Dedifferentiated amniotic fluid mesenchymal stem cell (primary cell): Measurements from ENCODE around the gene SENP5.

Experiments
- DNase-seq: peaks from one replicate; pipeline ENCODE4 v3.0.0-alpha.2; 2016; ENCODE audit errors: extremely low spot score

SENP5 gene

DNA sequence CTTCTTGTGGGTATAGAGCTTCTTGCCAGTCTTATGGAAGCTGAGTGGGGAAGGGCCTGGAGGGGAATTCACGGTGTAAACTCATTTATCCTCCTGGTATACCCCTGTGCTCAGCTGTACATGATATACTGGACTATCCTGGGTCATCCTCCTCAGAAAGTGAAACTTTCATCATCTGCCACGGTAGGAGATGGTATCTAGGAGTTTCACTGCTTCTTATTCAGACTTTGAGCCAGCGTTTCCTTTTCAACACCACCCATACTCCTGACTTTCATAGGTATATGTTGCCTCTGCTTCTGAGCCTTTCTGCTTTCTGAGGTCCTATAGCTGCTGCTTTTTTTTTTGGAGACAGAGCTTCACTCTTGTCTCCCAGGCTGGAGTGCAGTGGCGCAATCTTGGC, 15.6 kb downstream of the SENP5 start:
- no peak for DNase-seq

DNA sequence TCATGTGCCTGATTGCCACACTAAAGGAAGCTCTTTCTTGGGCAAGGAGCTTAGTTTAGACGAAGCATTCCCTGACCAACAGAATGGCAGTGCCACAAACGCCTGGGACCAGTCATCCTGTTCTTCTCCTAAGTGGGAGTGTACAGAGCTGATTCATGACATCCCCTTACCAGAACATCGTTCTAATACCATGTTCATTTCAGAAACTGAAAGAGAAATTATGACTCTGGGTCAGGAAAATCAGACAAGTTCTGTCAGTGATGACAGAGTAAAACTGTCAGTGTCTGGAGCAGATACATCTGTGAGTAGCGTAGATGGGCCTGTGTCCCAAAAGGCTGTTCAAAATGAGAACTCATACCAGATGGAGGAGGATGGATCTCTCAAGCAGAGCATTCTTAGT, 18.4 kb downstream of the SENP5 start:
- no peak for DNase-seq

DNA sequence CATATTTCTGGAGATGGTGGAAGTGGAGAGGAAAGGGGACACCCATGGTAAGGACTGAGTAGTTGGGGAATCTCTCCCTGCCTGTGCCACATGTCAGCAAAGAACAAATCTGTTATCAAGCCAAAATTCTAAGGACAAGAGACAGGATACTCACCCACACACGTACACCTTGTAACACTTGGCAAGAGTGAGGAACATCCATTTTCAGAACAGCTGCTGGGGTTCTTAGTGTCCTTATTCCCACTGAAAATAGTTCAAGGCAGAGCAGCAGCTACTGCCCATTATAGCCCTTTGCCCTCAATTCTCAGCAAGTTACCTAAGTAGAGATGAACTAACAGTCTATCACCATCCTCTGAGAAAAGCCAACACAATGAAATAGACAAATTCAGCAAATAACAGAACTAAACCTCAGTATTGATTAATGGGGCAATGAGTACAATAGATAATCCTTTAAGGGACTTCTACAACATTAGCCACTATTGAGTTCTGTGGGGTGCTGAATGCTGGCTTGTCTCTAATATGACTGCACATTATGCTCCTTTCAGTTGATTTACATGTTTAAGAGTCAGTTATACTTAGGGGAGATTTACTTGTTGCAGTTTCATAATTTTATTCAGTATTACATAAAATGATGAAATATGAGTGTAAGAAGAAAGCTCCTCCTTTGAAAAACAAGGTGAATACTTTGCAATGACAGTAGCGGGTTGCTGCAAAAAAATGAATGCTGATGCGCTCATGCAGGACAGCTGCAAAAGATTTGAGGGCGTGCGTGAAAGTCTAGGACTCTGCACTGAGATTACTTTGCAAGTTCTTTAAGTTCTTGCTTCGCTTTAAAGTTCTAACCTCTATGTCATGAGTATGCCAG, 22.4 kb downstream of the SENP5 start:
- peak; percentile 47 for DNase-seq

DNA sequence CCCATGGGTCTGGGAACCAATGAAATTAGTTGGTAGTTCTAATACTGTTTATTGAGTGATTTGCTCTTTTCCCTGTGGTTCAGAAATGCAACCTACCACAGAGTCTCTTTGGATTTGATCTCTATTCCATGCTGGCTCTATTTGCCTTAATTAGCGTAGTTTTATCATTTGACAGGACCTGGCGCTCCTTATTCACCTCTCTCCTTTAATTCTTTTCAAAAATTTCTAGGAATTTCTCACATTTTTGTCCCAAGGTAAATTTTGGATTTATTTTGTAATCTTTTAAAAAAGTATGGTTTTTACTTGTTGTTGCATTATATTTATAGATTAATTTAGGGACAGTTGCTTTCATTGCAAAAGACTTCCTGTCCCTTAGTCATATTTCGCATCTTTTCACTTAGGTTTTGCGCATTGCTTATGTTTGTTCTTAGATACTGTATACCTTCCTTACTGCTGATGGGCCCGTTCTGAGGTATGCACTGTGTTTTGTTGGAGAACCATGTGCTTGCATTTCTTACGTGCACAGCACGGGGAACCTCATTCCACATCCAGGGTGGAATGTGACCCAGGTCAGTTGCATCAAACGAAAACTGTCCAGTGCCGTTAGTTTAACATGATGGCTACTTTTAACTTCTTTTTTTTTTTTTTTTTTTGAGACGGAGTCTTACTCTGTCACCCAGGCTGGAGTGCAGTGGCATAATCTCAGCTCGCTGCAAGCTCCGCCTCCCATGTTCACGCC, 27.0 kb downstream of the SENP5 start:
- DNase-seq: no peak

DNA sequence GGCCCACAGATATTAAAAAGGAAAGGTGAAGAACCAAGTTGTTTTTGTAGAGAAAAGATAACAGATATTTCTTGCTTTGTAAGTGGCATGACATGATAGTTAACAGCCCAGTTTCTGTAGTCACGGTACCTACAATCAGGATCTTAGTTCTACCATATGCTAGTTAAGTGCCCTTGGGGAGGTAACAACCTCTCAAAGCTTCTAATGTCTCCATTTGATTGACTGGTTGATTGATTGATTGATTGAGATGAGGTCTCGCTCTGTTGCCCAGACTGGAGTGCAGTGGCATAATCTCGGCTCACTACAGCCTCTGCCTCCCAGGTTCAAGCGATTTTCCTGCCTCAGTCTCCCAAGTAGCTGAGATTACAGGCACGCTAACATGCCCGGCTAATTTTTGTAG, 28.5 kb downstream of the SENP5 start:
- no peak for DNase-seq

DNA sequence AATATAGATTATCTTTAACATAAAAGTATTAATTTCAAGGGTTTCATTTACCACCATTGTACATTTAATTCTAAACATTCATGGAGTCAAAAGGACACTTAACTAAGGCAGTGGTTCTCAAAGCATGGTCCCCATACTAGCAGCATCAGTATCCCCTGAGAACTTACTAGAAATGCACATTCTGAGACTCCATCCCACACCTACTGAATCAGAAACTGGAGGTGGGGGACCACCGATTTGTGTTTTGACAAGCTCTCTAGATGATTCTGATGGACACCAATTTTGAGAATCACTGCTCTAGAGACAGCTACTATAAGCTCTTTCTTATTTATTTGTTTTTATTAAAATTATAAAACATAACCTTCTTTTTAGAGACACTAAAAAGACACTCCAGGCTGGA, 34.0 kb downstream of the SENP5 start:
- DNase-seq: no peak

DNA sequence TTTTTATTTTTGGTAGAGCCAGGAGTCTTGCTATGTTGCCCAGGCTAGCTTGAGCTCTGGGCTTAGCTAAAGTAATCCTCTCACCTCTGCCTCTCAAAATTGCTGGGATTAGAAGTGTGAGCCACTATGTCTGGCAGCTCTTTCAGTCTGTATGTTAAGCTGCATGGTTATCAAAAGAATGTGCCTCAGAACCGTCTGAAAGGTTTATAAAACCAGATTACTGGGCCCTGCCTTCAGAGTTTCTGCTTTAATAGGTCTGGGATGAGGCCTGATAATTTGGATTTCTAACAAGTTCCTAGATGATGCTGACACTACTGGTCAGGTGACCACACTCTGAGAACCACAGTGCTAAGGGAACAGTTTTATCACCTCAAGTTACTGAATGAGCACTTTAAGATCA, 34.6 kb downstream of the SENP5 start:
- no peak for DNase-seq

DNA sequence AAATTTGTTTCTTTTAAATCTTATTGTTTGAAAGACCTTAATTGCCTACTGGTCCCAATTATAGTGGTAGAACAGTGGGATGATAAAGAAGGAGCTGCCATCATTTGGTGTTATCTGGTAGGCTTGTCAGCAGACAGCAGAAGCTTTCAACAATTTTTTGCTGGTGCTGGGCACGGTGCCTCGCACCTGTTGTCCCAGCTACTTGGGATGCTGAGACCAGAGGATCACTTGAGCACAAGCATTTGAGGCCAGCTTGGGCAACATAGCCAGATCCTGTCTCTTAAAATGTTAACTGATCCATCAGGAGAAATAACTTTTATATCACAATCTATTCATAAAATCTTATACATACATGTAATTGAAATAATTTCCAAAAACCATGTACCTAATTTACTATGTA, 36.0 kb downstream of the SENP5 start:
- DNase-seq: no peak

DNA sequence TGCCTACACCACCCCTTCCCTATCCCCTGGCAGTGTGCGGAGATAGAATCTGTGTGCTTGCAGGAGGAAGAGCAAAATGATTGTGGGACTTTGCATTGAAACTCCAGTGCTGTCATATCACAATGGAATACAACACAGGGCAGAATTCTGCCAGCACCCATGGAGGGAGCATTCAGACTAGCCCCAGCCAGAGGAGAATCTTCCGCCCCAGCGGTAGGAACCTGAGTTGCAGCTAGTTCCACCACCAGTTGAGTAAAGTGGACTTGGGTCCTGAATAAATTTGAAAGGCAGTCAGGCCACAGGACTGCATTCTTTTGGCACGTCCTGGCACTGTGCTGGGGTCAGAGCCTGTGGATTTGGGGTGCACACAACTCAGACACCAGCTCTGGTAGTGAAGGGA, 47.1 kb downstream of the SENP5 start:
- no peak for DNase-seq

DNA sequence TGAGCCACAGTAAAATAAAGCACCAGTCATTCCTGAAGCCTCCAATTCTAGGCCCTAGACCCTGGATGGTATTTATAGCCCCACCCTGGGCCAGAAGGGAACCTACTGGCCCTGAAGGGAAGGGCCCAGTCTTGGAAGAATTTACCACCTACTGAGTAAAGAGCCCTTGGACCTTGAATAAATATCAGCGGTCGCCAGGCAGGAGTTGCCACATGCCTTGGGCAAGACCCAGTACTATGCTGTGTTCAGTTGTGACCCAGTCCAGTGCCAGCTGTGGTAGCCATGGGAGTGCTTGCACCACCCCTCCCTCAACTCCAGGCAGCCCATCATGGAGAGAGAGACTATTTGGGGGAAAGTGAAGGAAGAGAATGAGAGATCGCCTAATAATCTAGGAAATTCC, 47.7 kb downstream of the SENP5 start:
- DNase-seq: no peak

DNA sequence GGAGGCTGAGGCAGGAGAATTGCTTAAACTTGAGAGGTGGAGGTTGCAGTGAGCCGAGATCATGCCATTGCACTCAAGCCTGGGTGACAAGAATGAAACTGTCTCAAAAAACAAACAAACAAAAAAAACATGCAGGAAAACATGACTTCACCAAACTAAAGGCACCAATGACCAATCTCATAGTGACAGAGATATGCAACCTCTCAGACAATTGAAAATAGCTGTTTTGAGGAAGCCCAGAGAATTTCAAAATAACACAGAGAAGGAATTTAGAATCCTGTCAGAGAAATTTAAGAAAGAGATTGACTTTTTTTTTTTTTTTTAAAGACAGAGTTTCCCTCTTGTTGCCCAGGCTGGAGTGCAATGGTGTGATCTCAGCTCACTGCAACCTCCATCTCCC, 48.5 kb downstream of the SENP5 start:
- no peak for DNase-seq

DNA sequence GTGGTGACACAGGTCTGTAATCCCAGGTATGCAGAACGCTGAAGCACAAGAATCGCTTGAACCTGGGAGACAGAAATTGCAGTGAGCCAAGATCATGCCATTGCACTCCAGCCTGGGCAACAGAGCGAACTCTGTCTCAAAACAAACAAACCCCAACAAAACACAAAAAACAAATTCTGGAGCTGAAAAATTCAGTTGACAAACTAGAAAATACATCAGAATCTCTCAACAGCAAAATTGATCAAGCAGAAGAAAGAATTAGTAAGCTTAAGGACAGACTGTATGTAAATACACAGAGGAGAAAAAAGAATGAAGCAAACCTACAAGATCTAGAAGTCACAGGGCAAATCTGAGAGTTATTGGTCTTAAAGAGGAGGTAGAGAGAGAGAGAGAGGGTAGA, 49.3 kb downstream of the SENP5 start:
- no peak for DNase-seq

DNA sequence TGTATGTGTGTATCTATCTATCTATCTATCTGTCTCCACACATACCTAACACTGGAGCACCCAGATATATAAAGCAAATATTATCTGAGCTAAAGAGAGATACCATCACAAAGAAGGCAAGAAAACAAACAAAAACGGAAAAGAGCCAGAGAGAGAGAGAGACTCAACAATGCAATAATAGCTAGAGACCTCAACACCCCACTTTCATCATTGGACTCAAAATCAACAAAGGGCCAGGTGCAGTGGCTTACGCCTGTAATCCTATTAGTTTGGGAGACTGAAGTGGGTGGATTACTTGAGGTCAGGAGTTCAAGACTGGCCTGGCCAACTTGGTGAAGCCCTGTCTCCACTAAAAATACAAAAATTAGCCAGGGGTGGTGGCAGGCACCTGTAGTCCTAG, 51.2 kb downstream of the SENP5 start:
- no peak for DNase-seq

DNA sequence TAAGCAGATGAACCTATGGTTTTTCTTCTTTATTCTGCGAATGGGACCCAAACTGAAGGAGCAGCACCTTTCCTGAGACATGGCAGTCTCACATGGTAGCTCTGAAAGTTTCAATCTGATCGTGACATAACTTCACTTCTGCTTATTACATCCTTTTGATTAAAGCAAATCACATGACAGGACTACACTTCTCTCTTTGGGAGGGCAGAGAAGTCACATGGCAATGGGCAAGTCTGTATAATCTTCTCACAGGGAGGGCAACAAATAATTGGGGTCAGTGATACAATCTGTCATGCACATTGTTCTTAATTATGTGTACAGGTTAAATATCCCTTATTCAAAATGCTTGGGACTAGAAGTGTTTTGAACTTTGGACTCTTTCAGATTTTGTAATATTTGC, 53.0 kb downstream of the SENP5 start:
- DNase-seq: no peak

DNA sequence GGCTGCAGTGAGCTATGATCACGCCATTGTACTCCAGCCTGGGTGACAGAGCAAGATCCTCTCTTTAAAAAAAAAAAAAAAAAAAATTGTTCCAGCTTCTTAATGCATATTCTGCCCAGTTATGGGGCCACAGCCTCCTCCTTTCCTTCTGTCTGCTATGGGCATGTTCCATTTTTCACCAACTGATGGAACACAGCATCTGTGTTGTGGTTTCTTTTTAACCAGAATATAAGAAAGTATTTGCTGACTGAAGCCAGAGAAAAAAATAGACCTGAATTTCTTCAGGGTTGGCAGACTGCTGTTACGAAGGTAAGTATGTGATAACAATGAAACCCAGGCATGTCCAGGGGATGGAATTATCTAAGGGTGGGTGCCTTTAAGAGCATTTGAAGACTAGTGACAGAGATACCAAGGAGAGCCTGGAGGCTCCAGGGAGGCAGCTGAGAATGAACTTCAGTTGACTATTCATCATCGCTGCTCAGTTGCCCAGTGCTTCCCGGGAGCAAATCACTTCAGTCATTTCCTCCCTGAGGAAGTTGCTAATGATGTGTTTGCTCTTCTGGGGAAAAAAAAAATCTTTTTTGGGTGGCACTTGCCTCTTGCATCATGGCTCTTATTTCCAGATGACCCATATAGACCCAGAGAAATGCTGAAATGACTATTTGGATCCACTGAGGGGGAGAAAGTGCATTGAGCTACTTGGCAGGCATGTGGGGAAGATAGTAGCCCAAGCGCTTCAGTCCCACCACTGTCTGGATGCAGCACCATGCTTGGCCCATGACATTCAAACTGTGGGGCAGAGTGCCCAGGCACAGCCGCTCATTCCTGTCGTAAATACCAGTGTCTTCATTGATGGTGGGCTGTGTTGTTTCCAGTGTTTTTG, 60.1 kb downstream of the SENP5 start:
- no peak for DNase-seq

DNA sequence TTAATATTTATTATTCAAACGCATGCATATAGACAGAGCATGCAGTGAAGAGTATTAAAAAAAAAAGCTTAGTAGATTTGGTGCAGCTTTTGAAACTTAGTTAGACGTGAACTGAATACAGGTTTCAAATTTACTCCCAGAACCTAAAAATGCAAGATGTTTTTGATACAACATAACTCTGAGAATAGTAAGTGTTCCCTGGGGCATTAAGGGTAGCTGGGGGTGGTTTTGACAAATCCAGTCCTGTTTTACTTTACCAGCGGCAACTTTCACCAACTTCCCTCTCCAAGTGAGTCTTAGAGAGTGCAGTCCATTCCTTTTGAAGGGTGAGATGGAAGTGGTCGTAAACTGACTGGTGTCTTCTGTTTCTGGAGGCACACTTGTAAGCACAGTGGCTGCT, 63.4 kb downstream of the SENP5 start:
- DNase-seq: no peak

DNA sequence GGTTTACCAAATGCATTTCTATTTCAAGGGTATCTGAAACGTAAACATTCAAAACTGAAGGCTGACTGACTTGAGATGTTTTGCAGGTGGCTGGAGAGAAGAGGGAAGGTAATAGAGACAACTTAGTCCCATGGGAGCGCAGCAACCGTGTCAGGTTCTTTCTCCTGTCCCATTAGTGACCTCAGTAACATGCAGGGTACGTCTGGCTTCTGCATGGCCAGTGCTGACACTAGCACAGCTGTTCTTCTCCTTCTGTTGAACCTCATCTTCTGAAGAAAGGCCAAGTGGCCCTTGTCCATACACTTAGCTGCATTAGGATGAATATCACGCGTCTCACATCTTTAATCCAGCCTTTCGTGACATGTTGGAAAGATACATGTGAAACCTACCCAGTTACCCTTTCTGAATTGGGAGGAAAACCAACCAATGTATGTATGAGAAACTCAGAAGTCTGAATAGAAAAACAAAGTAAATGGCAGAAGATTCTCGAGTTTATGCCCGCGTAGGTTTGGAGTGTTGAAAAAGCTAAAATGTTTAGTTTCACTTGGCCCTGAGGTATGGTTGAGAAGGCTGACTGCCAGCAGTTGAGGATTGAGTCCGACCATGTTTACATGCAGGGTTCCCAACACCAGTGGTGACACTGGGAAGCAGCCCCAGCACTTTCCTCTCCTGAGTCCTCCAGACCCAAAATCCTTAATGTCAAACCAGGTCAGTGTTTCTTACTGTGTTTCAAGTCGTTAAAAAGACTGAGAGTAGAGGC, 64.3 kb downstream of the SENP5 start:
- no peak for DNase-seq

DNA sequence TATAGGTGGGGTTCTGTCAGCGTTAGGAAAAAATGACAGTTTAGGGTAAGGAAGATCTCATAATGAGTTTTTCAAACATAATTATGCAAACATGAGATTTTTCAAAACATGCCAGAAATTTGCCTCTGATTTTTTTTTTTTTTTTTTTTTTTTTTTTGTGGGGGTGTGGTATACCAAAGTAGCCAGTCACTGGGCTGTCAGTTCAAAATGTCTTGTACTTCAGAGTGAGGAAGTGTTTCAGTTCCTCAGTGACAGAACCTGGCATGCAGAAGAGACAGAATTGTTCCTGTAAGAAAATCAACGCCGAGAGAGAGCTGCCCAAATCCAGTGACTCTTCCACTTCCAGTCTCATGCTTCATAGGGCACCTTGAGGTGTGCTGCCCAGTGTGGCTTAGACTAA, 64.9 kb downstream of the SENP5 start:
- DNase-seq: no peak

DNA sequence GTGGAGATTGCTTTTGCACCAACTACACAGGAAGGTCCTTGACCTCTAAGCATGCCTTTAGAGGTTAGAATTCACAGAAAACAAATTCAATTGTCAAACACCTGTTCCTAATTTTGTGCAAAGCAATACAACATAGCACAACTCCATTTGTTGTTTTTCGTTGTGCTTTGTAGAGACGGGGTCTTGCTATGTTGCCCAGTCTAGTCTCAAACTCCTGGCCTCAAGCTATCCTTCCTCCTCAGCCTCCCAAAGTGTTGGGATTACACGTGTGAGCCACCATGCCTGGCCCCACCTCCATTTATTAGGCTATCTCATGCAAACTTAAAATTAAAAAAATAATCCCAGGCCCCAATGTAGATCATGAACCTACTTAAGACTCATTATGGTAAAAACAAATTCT, 68.6 kb downstream of the SENP5 start:
- no peak for DNase-seq

DNA sequence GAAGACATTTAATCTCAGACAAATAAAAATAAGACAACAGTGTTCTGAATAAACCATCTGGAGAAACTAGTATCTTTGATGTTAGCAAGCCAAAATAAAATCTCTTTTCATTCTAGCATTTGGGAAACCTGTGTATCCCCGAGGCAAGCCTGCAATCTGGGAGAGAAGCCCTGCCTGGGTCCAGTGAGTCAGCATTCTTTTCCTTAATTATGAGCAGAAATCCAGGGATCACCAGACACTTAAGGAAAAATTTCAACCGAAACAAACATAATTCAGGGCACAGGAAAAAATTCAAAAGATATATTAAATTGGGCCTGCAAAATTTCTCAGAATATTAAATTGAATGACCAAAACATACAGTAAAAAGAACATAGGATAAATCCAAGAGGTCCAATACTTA, 70.4 kb downstream of the SENP5 start:
- DNase-seq: no peak

DNA sequence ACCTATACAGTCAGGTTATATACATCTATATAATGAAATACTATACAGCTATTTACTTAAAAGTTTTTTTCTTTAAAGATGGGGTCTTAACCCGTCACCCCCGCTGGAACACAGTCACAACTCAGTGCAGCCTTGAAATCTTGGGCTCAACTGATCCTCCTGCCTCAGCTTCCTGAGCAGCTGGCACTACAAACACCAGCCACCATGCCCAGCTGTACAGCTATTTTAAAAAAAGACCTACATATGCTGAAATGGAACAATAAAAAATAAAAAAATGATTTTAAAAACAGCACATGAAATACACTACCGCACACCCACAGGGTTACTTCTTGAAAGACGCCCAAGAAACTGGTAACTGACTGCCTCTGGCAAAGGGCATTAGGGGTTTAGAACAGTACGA, 70.9 kb downstream of the SENP5 start:
- DNase-seq: no peak
